Activated CD8-positive, alpha-beta memory T cell treated with anti-CD3 and anti-CD28 coated beads, Interleukin-2, amount 50 U/mL, for 48 hours (primary cell): ENCODE results near the gene DEXI.
"Not testable (repeated sequence)": the region's sequence is repeated elsewhere in the genome, so short reads cannot be mapped to it uniquely, and the experiment has no call there.

ENCODE experiments used
- DNase-seq: peaks from one replicate; pipeline ENCODE4 v3.0.0-alpha.2; 2020

DEXI gene

DNA sequence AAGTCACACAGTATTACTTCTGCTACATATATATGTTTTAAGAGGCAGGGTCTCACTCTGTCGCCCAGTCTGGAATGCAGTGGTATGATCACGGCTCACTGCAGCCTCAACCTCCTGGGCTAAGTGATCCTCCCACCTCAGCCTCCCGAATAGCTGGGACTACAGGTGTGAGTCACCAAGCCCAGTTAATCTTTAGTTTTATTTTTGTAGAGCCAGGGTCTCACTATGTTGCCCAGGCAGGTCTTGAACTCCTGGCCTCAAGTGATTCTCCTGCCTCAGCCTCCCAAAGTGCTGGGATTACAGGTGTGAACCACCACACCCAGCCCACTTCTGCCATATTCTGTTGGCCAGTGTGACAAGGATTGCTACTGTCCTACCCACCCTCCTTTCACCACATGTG lies 17.0 kb downstream of the DEXI start:
- not testable (repeated sequence) for DNase-seq

DNA sequence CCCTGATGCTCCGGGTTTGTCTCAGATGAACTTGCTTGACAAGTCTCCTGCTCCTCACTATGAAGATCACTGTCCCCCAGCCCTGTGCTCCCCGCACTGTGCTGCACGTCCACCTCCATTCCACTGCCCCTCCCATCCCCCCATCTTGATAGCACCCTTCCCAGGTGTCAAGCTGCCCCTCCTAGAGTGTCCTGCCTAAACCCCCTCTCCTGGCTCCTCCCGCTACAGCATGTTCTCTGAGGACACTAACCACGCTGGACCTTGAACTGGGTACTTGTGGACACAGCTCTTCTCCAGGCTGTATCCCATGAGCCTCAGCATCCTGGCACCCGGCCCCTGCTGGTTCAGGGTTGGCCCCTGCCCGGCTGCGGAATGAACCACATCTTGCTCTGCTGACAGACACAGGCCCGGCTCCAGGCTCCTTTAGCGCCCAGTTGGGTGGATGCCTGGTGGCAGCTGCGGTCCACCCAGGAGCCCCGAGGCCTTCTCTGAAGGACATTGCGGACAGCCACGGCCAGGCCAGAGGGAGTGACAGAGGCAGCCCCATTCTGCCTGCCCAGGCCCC lies 18.5 kb downstream of the DEXI start:
- no peak for DNase-seq

DNA sequence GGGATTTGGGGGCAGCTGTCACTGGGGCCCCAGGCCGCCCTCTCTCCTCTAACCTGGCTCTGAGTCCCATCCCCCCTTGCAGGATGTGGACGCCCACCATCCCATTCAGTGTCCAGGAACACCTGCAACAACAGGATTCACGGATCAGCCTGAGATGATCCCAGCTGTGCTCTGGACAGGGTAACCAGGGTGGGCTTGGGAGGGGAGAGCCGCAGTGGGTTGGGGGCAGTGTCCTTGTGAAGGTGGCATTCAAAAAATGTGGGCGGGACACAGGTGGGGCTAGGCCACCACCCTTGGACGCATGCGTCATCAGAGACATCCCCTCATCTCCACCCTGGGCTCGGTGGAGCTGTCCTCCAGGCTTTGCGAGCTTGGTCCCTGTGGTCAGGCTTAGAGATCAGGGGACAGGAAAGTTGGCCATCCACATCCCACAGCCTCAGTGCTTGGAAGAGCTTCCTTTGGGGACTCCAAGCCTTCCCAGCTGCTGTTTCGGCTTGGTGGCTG lies 19.1 kb downstream of the DEXI start:
- DNase-seq: no peak

DNA sequence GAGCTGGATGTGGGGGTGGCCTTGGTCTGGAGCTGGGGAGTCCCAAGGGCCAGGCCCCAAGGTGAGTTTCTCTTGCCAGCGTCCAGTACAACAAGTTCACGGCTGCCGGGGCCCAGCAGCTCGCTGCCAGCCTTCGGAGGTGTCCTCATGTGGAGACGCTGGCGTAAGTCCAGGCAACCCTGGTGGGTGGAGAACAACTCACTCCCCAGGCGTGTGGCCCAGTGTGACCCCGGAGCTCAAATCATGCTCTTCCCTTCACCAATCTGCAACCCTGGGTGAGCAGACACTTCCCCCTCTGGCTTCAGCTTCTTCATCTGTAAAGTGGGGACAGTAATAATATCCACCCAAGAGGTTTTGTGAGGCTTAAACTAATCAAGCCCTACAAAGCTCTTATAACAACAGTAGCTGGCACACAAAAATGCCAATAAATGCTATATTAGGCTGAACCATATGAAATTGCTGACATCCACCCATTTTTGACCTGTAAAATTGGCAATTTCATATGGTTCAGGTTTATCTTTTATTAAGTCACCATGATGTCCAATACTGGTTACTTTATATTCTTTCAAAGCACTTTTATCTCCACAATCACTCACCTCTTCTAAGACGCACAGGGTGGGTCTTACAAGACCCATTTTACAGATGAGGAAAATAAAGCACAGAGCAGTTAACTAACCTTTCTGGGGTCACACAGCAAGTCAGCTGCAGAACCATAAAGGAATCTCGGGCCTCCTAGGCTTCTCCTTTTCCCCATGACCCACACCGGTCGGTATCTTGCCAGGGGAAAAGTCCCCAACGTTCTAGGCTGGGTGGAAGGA lies 19.7 kb downstream of the DEXI start:
- no peak for DNase-seq

DNA sequence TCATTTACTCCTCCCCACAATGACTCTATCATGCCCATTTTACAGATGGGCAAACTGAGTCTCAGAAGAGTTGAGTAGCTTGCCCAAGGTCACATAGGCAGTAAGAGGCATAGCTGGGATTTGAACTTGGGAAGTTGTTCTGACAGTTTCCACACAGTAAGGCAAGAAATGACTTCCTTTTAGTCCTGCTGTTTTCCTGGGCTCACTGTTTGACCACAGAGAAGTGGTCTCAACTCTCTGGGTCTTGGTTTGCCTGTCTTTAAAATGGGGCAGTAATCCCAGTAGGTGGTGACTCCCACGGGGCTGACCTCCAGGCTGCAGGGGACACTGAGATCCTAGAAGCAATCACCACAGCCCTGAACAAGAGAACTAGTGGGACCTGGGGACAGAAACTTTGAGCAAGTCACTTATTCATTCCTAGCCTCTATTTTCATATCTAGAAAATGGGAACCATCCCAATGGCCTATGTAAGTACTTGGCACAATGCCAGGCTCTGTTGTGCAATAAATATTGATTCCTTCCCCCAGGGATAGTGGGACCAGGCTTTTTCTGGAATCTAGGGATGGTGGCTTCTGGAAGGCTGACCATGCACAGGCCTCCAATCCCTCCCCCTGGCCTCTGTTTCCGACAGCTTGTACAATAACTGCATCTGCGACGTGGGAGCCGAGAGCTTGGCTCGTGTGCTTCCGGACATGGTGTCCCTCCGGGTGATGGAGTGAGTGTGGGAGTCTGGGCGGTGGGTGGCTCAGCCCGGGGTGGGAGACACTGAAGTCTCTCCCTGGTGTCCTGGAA lies 20.5 kb downstream of the DEXI start:
- DNase-seq: no peak

DNA sequence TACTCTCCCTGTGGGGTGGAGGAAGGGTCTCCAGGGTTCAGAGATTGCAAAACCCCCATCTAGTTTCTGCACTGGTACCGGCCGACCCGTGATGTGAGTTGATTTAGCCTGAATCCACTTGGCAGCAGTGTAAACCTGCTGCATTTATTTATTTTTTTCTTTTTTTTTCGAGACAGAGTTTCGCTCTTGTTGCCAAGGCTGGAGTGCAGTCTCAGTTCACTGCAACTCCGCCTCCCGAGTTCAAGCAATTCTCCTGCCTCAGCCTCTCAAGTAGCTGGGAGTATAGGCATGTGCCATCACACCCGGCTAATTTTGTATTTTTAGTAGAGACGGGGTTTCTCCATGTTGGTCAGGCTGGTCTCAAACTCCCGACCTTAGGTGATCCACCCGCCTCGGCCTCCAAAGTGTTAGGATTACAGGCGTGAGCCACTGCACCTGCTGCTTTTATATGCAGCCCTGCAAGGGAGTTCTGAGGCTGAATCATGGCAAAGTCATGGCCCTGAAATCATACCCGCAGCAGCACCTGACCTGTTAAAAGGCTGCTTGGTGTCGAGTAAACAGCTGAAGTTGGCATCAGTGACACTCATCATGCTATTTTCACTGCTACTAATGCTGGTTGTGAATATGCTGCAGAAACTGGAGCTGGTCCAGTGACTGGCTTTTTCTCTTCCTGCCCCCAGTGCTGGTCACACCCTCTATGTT lies 21.4 kb downstream of the DEXI start:
- no peak for DNase-seq

DNA sequence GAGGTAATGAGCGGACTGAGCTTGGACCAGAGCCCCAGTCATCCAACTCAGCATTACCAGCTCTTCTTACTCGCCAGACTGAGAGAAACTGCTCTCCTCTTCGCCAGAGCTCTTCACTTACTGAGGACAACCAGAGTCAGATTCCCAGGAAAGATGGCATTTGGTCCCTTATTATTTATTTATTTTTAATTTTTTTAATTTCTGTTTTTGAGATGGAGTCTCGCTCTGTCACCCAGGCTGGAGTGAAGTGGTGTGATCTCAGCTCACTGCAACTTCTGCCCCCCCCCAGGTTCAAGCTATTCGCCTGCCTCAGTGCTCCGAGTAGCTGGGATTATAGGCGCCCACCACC lies 23.3 kb downstream of the DEXI start:
- DNase-seq: no peak

DNA sequence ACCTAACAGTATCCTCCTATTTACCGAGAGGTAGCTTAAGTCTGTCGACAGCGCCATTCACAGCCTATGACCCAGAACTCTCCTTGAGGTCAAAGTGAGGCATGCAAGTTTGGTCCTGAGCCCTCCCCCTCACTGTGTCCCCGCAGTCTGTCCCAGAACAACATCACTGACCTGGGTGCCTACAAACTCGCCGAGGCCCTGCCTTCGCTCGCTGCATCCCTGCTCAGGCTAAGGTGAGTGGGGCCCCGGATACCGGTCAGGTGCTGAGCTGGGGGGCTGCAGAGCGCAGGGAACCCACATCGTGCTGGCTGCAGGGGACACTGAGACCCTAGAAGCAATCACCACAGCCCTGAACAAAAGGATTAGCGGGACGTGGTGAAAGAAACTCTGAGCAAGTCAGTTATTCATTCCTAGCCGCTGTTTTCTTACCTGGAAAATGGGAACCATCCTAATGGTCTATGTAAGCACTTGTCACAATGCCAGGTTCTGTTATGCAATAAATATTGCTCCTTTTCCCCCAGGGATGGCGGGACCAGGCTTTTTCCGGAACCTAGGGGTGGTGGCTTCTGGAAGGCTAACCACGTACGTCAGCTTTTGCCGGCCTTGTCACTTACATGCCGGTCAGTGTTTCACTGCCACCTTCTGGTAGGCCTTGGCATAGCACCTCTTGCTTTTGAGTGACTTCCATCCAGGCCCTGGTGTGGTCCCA lies 23.8 kb downstream of the DEXI start:
- DNase-seq: peak; percentile 95

DNA sequence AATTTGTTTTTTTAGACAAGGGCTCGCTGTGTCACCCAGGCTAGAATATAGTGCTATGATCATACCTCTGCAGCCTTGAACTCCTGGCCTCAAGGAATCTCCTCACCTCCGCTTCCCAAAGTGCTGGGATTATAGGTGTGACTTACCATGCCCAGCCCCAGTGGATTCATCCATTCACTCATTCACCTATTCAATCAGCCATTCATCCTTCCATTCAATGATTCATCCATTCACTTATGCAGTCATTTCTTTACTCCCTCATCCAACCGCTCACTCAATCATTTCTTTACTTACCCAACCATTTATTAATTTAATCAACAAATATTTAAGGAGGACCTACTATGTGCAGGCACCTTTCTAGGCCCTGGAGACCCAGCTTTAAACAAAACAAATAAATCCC lies 25.7 kb downstream of the DEXI start:
- DNase-seq: no peak

DNA sequence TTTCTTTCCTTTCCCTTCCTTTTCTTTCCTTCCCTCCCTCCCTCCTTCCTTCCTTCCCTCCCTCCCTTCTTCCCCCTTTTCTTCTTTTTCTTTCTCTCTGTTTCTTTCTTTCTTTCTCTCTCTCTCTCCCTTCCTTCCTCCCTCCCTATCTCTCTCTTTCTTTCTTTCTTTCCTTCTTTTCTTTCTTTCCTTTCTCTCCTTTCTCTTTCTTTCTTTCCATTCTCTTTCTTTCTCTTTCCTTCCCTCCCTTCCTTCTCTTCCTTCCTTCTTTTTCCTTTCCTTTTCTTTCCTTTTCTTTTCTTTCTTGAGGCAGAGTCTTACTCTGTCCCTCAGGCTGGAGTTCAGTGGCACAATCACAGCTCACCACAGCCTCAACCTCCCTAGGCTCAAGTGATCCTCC lies 31.0 kb downstream of the DEXI start:
- DNase-seq: no peak

DNA sequence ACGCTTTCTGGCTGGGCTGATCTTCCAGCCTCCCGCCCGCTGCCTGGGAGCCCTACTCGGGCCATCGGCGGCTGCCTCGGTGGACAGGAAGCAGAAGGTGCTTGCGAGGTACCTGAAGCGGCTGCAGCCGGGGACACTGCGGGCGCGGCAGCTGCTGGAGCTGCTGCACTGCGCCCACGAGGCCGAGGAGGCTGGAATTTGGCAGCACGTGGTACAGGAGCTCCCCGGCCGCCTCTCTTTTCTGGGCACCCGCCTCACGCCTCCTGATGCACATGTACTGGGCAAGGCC lies 34.6 kb downstream of the DEXI start:
- no peak for DNase-seq

DNA sequence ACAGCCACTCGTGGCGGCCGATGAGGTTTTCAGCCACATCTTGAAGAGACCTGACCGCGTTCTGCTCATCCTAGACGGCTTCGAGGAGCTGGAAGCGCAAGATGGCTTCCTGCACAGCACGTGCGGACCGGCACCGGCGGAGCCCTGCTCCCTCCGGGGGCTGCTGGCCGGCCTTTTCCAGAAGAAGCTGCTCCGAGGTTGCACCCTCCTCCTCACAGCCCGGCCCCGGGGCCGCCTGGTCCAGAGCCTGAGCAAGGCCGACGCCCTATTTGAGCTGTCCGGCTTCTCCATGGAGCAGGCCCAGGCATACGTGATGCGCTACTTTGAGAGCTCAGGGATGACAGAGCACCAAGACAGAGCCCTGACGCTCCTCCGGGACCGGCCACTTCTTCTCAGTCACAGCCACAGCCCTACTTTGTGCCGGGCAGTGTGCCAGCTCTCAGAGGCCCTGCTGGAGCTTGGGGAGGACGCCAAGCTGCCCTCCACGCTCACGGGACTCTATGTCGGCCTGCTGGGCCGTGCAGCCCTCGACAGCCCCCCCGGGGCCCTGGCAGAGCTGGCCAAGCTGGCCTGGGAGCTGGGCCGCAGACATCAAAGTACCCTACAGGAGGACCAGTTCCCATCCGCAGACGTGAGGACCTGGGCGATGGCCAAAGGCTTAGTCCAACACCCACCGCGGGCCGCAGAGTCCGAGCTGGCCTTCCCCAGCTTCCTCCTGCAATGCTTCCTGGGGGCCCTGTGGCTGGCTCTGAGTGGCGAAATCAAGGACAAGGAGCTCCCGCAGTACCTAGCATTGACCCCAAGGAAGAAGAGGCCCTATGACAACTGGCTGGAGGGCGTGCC lies 35.1 kb downstream of the DEXI start:
- no peak for DNase-seq

DNA sequence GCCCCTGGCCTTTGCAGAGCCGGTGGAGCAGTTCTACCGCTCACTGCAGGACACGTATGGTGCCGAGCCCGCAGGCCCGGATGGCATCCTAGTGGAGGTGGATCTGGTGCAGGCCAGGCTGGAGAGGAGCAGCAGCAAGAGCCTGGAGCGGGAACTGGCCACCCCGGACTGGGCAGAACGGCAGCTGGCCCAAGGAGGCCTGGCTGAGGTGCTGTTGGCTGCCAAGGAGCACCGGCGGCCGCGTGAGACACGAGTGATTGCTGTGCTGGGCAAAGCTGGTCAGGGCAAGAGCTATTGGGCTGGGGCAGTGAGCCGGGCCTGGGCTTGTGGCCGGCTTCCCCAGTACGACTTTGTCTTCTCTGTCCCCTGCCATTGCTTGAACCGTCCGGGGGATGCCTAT lies 35.8 kb downstream of the DEXI start:
- DNase-seq: no peak

DNA sequence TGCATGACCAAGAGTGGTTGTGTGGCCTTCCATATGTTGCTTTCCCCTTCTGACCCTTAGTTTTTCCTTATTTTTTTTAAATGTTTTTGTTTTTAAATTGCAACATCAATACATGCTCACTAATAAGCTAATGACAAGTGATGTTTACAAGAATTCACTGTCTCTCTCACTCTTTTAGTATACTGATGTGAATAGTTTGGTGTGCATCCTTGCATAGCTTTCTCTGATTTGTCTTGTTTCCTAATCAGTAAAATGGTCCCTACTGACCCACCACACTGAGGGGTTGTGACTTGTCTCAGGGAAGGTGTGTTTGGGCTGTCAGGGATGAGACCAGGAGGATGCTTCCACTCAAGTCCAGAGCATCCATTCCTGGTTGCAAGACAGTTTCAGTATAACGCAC lies 39.3 kb downstream of the DEXI start:
- DNase-seq: no peak

DNA sequence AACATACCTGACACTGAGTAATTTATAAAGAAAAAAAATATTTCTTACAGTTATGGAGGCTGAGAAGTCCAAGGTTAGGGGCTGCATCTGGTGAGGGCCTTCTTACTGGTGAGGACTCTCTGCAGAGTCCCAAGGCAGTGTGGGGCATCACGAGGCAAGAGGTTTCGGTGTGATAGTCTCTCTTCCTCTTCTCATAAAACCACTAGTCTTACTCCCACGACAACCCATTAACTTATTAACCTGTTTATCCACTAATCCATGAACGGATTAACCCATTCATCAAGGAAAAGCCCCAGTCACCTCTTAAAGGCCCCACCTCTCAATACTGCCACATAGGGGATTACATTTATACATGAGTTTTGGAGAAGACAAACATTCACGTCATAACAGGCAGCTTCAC lies 45.1 kb downstream of the DEXI start:
- no peak for DNase-seq

DNA sequence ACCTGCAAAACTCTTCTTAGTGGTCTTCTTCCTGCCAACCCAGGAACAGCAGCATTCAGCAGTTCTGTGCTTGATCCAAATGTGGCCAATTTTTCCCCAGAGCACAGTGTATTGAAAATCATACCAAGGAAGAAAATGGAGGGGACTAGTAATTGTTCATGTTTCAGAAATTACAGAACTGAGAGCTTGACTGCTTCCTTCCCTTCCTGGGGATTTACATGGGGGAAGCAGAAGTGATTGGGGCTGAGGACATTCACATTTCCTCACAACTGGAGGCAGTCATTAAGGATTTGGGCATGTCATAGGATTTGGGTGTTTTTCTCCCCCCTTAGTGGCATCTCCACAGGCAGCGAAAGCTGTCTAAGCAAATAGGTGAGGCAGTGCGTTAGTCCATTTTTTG lies 45.5 kb downstream of the DEXI start:
- no peak for DNase-seq

DNA sequence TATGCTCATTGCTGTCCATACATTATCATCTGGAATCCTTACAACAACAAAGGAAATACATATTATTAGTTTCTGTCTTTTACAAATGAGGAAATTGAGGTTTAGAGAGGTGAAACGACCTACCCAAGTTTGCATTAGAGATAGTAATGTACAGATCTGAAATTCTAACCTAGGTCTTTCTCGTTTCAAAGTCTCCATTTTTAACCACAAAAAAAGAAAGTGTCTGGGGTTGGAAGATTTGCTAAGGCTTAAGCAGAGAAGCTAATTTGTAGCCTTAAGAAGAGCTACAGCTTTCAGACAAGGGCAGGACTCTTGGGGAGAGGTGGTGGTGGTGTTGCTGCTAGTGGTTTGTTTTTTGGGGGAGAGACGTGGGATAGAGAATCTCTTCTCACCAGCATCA lies 46.1 kb downstream of the DEXI start:
- DNase-seq: no peak

DNA sequence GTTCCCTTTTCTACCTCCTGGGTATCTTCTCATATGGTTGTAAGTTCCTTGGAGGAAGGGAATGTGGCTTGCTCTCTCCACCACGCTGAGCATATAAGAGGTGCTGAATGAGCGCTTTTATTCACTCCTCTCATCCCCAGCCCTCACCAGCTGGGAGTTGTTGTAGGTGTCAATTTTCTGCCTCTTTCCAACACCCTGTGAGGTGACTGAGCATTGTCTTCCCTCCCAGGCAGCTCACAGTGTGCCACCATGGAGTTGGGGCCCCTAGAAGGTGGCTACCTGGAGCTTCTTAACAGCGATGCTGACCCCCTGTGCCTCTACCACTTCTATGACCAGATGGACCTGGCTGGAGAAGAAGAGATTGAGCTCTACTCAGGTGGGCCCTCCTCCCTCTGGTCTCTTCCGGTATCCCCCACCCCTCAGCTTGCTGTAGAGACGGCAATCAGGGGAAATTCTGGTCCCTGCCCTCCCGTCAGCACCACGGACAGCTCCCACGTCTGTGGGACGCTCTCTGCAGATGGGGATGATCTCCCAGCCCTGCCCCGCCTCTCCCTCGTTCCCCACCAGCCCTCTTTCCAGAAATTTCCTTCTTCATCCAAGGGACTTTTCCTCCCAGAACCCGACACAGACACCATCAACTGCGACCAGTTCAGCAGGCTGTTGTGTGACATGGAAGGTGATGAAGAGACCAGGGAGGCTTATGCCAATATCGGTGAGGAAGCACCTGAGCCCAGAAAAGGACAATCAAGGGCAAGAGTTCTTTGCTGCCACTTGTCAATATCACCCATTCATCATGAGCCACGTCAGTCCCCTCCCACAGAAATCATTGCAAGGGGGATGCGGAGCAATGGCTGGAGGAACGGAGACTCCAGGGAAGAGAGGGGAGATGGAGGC lies 47.0 kb downstream of the DEXI start:
- peak; percentile 83 for DNase-seq

DNA sequence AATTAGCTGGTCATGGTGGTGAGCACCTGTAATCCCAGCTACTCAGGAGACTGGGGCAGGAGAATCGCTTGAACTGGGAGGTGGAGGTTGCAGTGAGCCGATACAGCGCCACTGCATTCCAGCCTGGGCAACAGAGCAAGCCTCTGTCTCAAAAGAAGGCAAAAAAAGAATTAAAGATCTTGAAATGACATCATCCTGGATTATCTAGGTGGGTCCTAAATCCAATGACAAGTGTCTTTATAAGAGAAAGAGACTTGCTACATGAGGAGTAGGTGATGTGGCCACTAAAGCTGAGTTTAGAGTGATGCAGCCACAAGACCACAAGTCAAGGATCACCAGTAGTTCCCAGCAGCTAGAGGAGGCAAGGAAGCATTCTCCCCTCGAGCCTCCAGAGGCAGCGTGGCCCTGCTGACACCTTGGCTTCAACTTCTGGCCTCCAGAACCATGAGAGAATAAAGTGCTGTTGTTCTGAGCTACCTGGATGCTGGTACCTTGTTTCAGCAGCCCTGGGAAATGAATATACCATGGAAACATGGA lies 49.4 kb downstream of the DEXI start:
- no peak for DNase-seq

DNA sequence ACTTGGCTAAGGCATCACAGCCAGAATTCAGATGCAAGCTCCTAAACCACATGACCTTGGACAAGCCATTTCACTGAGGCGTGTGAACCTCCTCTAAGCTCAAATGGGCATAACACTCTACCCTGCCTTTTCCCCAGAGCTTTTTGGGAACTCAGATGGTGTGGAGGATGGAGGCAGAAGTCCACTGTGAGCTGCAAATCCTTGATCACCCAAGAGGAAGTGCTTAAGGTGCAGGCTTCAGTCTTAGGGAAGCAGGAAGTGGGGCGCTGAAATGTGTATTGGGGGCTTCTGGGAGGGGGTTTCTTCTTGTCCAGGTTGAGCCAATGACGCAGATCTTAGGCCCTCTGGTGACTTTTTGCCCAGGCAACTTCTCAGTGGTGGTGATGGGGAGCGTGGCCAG lies 52.4 kb downstream of the DEXI start:
- no peak for DNase-seq
